OCI-LY3 (cell line): Measurements from ENCODE around the gene CASZ1.

Source experiments
- H2AFZ ChIP-seq: fragments of 200-600, 300-600 bp; shearing (Covaris generic); 2 replicates; pipeline ENCODE4 v1.6.0; 2014; ENCODE audit warnings: antibody characterized with exemption, low read depth, low read length
- H3K27ac ChIP-seq: fragments of 200-600, 300-600 bp; sonication (generic); 2 replicates; pipeline ENCODE4 v1.5.1; 2014; ENCODE audit warnings: mild to moderate bottlenecking, low read length, moderate library complexity, mixed read lengths
- H3K27me3 ChIP-seq: fragments of 200-600, 300-600 bp; sonication (generic); 2 replicates; pipeline ENCODE4 v1.6.1; 2014; ENCODE audit warnings: low read depth, low read length, mixed read lengths
- H3K36me3 ChIP-seq: fragments of 200-600, 300-600 bp; sonication (generic); replicated peaks from 2 replicates; pipeline ENCODE3; 2014; ENCODE audit warnings: low read depth, low read length, mixed read lengths
- H3K4me1 ChIP-seq: fragments of 300-600, 200-600 bp; sonication (generic); 2 replicates; pipeline ENCODE4 v1.6.1; 2014; ENCODE audit warnings: low read length, mixed read lengths
- H3K4me2 ChIP-seq: fragments of 200-600, 300-600 bp; sonication (generic); 2 replicates; pipeline ENCODE4 v1.6.1; 2014; ENCODE audit warnings: low read length, mixed read lengths
- H3K4me3 ChIP-seq: fragments of 300-600, 200-600 bp; sonication (generic); 2 replicates; pipeline ENCODE4 v1.5.1; 2014; ENCODE audit warnings: antibody characterized with exemption, mild to moderate bottlenecking, low read length, moderate library complexity
- H3K79me2 ChIP-seq: fragments of 300-600, 200-600 bp; shearing (Covaris generic); 2 replicates; pipeline ENCODE4 v1.6.1; 2014; ENCODE audit warnings: mild to moderate bottlenecking, low read length, mixed read lengths
- H3K9ac ChIP-seq: fragments of 300-600, 200-600 bp; shearing (Covaris generic); 2 replicates; pipeline ENCODE4 v1.6.0; 2014; ENCODE audit warnings: mild to moderate bottlenecking, low read length, moderate library complexity
- H3K9me3 ChIP-seq: fragments of 200-600, 300-600 bp; shearing (Covaris generic); 2 replicates; pipeline ENCODE4 v1.6.1; 2014; ENCODE audit warnings: low read length, mixed read lengths; ENCODE audit not compliant: insufficient read depth
- H4K20me1 ChIP-seq: fragments of 200-600, 300-600 bp; sonication (generic); 2 replicates; pipeline ENCODE4 v1.6.1; 2016; ENCODE audit warnings: low read length, mixed read lengths; ENCODE audit not compliant: insufficient read depth
- CTCF ChIP-seq: fragments of 200-600, 300-600 bp; sonication (generic); IDR thresholded peaks from 2 replicates; pipeline ENCODE4 v1.5.1; 2014; ENCODE audit warnings: antibody characterized with exemption, low read length, low read depth
- EZH2phosphoT487 ChIP-seq: fragments of 200-600 bp; shearing (Covaris generic); IDR thresholded peaks from 2 replicates; pipeline ENCODE4 v1.6.1; 2018; ENCODE audit warnings: antibody characterized with exemption, mixed run types, low read depth

The CASZ1 gene

GRCh38 chr1:10773851-10774614 lies 22.4 kb downstream of the CASZ1 start:
- Histone ChIP-seq H3K27me3 (peaks cover 11% of the 10 kb centered on the region; the same call in 1 of the 2 replicates), H3K9ac (no peak overlapping the region)

DNA sequence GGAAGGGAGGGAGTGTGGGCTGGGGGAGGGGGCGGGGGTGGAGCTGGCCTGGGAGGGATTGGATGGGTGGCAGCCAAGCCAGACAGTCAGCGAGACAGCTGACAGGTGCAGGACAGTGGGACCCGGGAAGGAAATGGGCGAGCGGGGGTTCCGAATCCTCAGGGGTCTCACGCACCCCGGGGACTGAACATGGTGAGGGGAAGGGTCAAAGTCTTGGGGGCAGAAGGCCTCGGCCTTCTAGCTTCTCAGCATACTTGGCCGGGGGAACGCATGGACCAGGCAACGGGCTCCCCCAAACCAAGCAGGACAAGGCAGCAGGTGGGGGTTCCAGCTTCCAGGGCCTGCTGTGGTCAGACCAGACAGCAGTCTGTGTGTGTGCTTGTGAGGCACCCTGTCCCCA lies 23.1 kb downstream of the CASZ1 start:
- H3K9me3 ChIP-seq: no peaks in the 10 kb centered on the region
- no peak overlapping the region for H3K9ac ChIP-seq
- TF ChIP-seq EZH2phosphoT487 (no peak), CTCF (no peak)
- no peaks in the 10 kb centered on the region for H3K36me3 ChIP-seq
- H3K79me2 ChIP-seq: no peaks in the 10 kb centered on the region
- no peaks in the 10 kb centered on the region for H3K4me1 ChIP-seq
- H3K4me2 ChIP-seq: no peak overlapping the region
- no peak overlapping the region for H2AFZ ChIP-seq
- H3K4me3 ChIP-seq: no peak overlapping the region
- no peaks in the 10 kb centered on the region for H4K20me1 ChIP-seq
- H3K27me3 ChIP-seq: peaks cover 11% of the 10 kb centered on the region; the same call in 1 of the 2 replicates
- no peak overlapping the region for H3K27ac ChIP-seq

More at GRCh38 chr1:10773851-10774614, 22.4 kb downstream of the CASZ1 start:
- H3K9me3 ChIP-seq: no peaks in the 10 kb centered on the region
- H3K27ac ChIP-seq: no peak overlapping the region
- no peaks in the 10 kb centered on the region for H4K20me1 ChIP-seq
- H3K4me1 ChIP-seq: no peaks in the 10 kb centered on the region
- H3K4me2 ChIP-seq: no peak overlapping the region
- no peaks in the 10 kb centered on the region for H3K36me3 ChIP-seq
- H2AFZ ChIP-seq: no peak overlapping the region
- H3K4me3 ChIP-seq: no peak overlapping the region
- no peak for TF ChIP-seq CTCF
- no peak for TF ChIP-seq EZH2phosphoT487
- H3K79me2 ChIP-seq: no peaks in the 10 kb centered on the region

DNA sequence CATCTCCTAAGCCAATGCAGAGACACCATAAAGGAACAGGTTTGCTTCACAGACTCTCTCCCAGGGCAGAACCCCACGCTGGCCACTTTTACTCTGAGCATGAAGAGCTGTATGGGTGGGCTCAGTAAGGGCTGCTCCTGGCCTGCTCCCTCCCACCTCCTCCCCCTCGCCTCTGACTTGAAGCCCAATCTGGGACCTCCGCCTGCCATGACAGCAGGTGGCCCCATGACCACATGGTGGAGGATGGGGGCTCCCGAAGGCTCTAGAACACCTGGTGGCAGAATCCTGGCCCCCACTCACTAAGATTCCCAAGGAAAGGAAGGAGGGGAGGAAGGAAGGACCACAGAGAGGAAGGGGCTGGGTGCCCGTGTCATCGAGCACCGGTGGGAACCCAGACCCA lies 23.7 kb downstream of the CASZ1 start:
- Histone ChIP-seq H3K36me3 (no peaks in the 10 kb centered on the region), H3K79me2 (no peaks in the 10 kb centered on the region), H3K4me1 (no peaks in the 10 kb centered on the region), H3K4me3 (no peak overlapping the region), H3K27me3 (peaks cover 11% of the 10 kb centered on the region; the same call in 1 of the 2 replicates), H4K20me1 (no peaks in the 10 kb centered on the region), H3K9me3 (no peaks in the 10 kb centered on the region), H3K4me2 (no peak overlapping the region), H3K27ac (no peak overlapping the region), H3K9ac (no peak overlapping the region), H2AFZ (no peak overlapping the region)
- TF ChIP-seq EZH2phosphoT487 (no peak), CTCF (no peak)

GRCh38 chr1:10771789-10772188 lies 24.7 kb downstream of the CASZ1 start:
- TF ChIP-seq EZH2phosphoT487 (no peak), CTCF (no peak)
- Histone ChIP-seq H3K4me2 (no peak overlapping the region), H4K20me1 (no peaks in the 10 kb centered on the region)

More at GRCh38 chr1:10771789-10772188, 24.7 kb downstream of the CASZ1 start:
- H3K27me3 ChIP-seq: peaks cover 11% of the 10 kb centered on the region; the same call in 1 of the 2 replicates
- no peak overlapping the region for H3K4me3 ChIP-seq
- no peaks in the 10 kb centered on the region for H3K9me3 ChIP-seq
- H2AFZ ChIP-seq: no peak overlapping the region
- H3K27ac ChIP-seq: no peak overlapping the region
- H3K9ac ChIP-seq: no peak overlapping the region
- no peaks in the 10 kb centered on the region for H3K79me2 ChIP-seq
- no peaks in the 10 kb centered on the region for H3K4me1 ChIP-seq
- H3K36me3 ChIP-seq: no peaks in the 10 kb centered on the region
